Fibroblast of the aortic adventitia (primary cell): ENCODE measurements around the gene PIEZO1. TPM values are rescaled to one million over a fixed set of nuclear protein-coding genes. Genes with fewer than 3 reads are reported as not detected.
"Not testable (repeated sequence)": the region's sequence is repeated elsewhere in the genome, so short reads cannot be mapped to it uniquely, and the experiment has no call there.

ENCODE experiments used
- DNase-seq: peaks from one replicate; pipeline ENCODE4 v3.0.0-alpha.2; 2010; ENCODE audit warnings: low read depth
- H3K4me3 ChIP-seq: 2 replicates; pipeline ENCODE4 v1.5.1; 2011; ENCODE audit warnings: low read depth, mild to moderate bottlenecking, control low read depth, low read length, moderate library complexity
- CTCF ChIP-seq: IDR thresholded peaks from 2 replicates; pipeline ENCODE4 v1.5.1; 2011; ENCODE audit warnings: mild to moderate bottlenecking, low read length, control low read depth, inconsistent platforms; ENCODE audit not compliant: insufficient read depth
- total RNA-seq: library from RNA; depleted of rRNA; stranded (reverse); fragments of >200 nt; gene quantifications from 2 replicates; pipeline ENCODE4 v1.2.3, GENCODE V29; 2012; ENCODE audit warnings: low replicate concordance

PIEZO1 gene
- total RNA-seq, 1 donor = 143 TPM

DNA sequence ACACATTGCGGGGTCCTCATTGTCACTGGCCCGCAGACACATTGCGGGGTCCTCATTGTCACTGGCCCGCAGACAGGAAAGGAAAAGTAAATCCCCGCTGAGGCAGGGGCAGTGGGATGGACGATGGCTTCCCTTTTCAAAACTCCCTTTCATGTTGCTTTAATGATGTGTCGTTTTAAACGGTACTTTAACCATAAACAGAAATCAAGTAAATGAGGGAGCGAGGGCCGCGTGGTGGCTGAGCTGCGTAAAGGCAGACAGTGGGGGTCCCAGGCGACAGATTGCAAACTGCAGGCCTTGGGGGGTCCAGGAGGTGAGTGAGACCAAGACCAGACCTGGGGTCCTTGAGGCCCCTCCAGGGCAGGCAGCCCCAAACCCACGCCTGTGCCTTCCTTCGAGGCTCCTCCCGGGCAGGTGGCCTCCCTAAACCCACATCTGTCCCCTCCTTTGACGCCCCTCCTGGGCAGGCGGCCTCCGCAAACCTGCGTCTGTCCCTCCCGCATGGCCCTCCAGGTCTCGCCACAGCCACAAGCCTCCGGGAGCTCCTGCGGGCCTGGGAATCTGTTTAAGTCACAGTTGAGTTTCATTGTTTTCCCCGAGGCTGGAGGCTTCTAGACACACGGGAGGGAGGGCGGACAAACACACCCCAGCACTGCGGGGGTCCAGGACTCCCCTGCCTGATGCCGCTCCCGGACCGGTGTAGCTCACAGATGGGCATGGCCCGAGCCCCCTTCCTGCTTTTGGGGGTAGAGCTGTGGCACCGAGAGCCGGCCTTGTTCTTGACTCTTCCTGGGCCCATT is 7.3 kb downstream of the PIEZO1 start:
- no peak for TF ChIP-seq CTCF
- H3K4me3 ChIP-seq = no peak overlapping the region
- DNase-seq = no peak

- no peak for DNase-seq
- TF ChIP-seq CTCF = no peak
- no peak overlapping the region for H3K4me3 ChIP-seq
These were observed 9.2 kb downstream of the PIEZO1 start for GRCh38 chr16:88775825-88776224.

DNA sequence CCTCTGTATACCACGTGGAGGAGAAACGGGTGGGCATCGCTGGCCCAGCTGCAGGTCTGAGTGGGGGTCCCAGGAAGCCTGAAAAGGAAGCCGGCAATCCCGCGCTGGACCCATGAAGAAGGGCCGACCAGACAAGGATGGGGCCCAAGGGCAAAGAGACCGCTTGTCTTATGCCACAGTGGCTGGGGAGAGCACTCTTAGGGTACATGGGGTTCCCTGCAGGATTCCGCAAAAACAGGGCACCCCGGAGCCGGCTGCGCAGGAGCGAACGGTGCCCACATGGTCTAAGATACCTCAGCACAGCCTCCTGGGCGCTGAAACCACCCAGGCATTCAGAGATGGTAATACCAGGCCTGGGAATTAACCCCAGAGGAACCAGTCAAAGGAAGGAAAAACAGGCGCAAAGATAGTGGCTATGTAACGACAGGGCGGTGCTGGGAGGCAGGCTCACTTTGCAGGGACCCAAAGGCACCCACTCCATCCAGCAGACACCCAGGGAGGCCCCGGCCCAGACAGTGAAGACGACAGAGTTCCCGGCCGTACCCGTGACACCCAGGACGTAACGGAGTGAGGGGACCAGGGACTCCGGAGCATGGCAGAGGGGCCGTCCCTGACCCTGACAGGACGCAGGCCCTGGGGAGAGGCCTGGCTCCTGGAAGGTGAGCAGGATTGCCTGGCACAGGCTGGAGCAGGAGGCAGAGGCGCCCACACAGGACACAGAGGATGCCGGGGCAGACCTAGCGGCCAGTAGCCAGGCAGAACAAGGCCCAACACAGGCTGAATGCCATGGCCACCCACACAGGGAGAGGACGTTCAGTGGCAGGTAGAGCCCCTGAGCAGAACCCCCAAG is 10.3 kb downstream of the PIEZO1 start:
- no peak for TF ChIP-seq CTCF
- no peak for DNase-seq
- no peak overlapping the region for H3K4me3 ChIP-seq

- peak overlapping the region; percentile 25 for H3K4me3 ChIP-seq
- TF ChIP-seq CTCF = no peak
- DNase-seq = peak; percentile 63
These were observed 11.2 kb downstream of the PIEZO1 start for GRCh38 chr16:88773812-88774291.

DNA sequence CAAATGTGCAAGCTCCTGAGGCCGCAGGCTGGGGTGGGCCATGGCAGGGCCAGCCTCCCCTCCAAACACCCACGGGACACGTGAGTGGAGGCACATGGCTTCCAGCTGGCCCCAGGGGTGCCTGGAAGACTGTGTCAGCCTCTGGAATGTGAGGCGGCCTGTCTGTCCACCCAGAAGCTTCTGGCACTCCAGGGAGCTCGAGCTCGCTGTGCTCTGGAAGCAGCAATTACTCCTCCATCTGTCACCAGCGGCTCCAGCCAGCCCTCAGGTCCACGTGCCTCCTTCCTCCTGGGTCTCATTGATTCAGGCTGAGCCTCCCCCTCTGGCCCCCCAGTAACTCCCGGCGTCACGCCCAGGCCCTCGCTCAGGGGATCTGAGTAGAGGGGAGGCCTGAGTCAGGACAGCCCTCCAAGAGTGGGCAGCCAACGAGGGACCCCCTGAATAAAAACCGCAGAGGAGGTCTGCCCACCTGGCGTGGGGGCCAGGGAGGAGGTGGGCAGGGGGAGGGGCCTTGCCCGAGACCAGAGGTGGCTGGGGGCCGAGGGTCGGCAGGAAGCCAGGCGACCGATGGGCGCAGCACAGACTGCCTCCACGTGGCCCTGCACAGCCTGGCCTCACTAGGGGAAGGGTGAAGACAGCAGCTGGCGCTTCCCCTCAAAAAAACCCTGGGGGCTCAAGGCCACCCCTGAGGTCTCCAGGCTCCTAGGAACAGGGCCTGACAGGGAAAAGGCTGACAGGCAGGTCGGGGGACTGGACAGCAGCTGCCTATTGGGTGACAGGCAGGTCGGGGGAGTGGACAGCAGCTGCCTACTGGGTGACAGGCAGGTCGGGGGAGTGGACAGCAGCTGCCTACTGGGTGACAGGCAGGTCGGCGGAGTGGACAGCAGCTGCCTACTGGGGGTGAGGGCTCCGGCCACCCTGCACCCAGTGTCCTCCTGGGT is 11.9 kb downstream of the PIEZO1 start:
- TF ChIP-seq CTCF = no peak
- H3K4me3 ChIP-seq = no peak overlapping the region

DNA sequence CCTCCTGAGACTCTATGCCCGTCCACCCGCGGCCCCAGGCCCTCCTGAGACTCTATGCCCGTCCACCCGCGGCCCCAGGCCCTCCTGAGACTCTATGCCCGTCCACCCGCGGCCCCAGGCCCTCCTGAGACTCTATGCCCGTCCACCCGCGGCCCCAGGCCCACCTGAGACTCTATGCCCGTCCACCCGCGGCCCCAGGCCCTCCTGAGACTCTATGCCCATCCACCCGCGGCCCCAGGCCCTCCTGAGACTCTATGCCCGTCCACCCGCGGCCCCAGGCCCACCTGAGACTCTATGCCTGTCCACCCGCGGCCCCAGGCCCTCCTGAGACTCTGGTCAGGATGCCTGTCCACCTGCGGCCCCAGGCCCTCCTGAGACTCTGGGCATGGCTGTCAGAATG is 13.2 kb downstream of the PIEZO1 start:
- not testable (repeated sequence) for H3K4me3 ChIP-seq, DNase-seq

More for the DNA sequence above, 11.9 kb downstream of the PIEZO1 start:
- DNase-seq = peak; percentile 86
